CD4-positive, alpha-beta T cell treated with Interleukin-1 beta for 1 hour (primary cell): Measurements from ENCODE around the gene TMEM63C.
"Not testable (repeated sequence)": the region's sequence is repeated elsewhere in the genome, so short reads cannot be mapped to it uniquely, and the experiment has no call there.

Source experiments
- DNase-seq, 2 donors: peaks; one replicate each; pipeline ENCODE4 v3.0.0-alpha.2; 2020 to 2022

TMEM63C gene

GRCh38 chr14:77157740-77158139 is 23.9 kb upstream of the TMEM63C start:
- no peak for DNase-seq

GRCh38 chr14:77158175-77158881 is 23.3 kb upstream of the TMEM63C start:
- no peak for DNase-seq

- no peak for DNase-seq
Measured at GRCh38 chr14:77158882-77159255, 22.7 kb upstream of the TMEM63C start.

- DNase-seq, result no peak
Measured at GRCh38 chr14:77161011-77161410, 20.6 kb upstream of the TMEM63C start.

- DNase-seq, result no peak
Measured at GRCh38 chr14:77170045-77170444, 11.6 kb upstream of the TMEM63C start.

GRCh38 chr14:77172916-77173315 is 8.7 kb upstream of the TMEM63C start:
- DNase-seq, result no peak

GRCh38 chr14:77173911-77174617 is 7.5 kb upstream of the TMEM63C start:
- not testable (repeated sequence) for DNase-seq

- no peak for DNase-seq
Measured at GRCh38 chr14:77175843-77176242, 5.8 kb upstream of the TMEM63C start.

GRCh38 chr14:77177702-77178101 is 3.9 kb upstream of the TMEM63C start:
- no peak for DNase-seq

- DNase-seq, result no peak
Measured at GRCh38 chr14:77178656-77179055, 2.9 kb upstream of the TMEM63C start.

GRCh38 chr14:77180726-77181602 is 634 bp upstream of the TMEM63C start:
- no peak for DNase-seq

GRCh38 chr14:77183896-77184295 is 2.3 kb downstream of the TMEM63C start:
- no peak for DNase-seq

- no peak for DNase-seq
Measured at GRCh38 chr14:77184396-77185092, 2.9 kb downstream of the TMEM63C start.

- DNase-seq, result no peak
Measured at GRCh38 chr14:77185093-77185465, 3.5 kb downstream of the TMEM63C start.

GRCh38 chr14:77186911-77187648 is 5.5 kb downstream of the TMEM63C start:
- no peak for DNase-seq

GRCh38 chr14:77187649-77188012 is 6.0 kb downstream of the TMEM63C start:
- DNase-seq, result no peak

- DNase-seq, result no peak
Measured at GRCh38 chr14:77189479-77189878, 7.9 kb downstream of the TMEM63C start.

GRCh38 chr14:77190977-77191376 is 9.4 kb downstream of the TMEM63C start:
- no peak for DNase-seq

- DNase-seq, result no peak
Measured at GRCh38 chr14:77194706-77195105, 13.1 kb downstream of the TMEM63C start.

- no peak for DNase-seq
Measured at GRCh38 chr14:77195766-77196165, 14.2 kb downstream of the TMEM63C start.

GRCh38 chr14:77197988-77198387 is 16.4 kb downstream of the TMEM63C start:
- DNase-seq, result no peak

GRCh38 chr14:77198561-77198960 is 17.0 kb downstream of the TMEM63C start:
- no peak for DNase-seq
